Astrocyte (in vitro differentiated cells and primary cell): Measurements from ENCODE around the gene MOSPD3.

ENCODE experiments used
- EZH2 ChIP-seq: IDR thresholded peaks from 2 replicates; pipeline ENCODE4 v1.6.1; 2012; ENCODE audit warnings: mild to moderate bottlenecking, low read length, inconsistent platforms; ENCODE audit not compliant: insufficient read depth
- TF ChIP-seq, protein P1 (sequence below): IDR thresholded peaks from 2 replicates; pipeline ENCODE4 v1.5.1; 2011; ENCODE audit warnings: low read depth, mild to moderate bottlenecking, inconsistent platforms, low read length, moderate library complexity; ENCODE audit not compliant: insufficient read depth

DNA sequence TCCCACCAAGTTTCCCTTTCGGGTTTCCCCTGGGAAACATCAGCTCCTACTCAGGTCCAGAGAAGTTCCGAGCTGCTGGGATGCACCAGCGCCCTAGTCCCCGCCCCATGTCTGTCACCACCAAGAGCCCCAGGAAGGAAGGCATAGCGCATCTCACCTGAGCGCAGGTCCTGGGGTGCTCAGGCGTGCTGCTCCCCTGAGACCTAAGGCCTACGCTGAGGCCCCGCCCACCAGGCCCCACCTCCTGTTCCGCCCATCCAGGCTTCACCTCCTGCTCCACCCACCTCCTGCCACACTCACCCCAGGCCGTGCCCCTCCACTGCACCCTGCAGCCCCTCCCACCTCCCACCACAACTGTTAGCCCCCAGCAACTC, 30.2 kb downstream of the MOSPD3 start:
- TF ChIP-seq, protein P1, sequence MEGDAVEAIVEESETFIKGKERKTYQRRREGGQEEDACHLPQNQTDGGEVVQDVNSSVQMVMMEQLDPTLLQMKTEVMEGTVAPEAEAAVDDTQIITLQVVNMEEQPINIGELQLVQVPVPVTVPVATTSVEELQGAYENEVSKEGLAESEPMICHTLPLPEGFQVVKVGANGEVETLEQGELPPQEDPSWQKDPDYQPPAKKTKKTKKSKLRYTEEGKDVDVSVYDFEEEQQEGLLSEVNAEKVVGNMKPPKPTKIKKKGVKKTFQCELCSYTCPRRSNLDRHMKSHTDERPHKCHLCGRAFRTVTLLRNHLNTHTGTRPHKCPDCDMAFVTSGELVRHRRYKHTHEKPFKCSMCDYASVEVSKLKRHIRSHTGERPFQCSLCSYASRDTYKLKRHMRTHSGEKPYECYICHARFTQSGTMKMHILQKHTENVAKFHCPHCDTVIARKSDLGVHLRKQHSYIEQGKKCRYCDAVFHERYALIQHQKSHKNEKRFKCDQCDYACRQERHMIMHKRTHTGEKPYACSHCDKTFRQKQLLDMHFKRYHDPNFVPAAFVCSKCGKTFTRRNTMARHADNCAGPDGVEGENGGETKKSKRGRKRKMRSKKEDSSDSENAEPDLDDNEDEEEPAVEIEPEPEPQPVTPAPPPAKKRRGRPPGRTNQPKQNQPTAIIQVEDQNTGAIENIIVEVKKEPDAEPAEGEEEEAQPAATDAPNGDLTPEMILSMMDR, result no peak
- TF ChIP-seq EZH2, result no peak
